DND-41 (cell line): ENCODE data around the gene TRIM45.

Source experiments
- ATAC-seq: fragments of 200-7000 bp; cut with Tn5 transposase; 3 replicates; pipeline ENCODE4 v1.9.1; 2021; ENCODE audit warnings: low read depth; ENCODE audit not compliant: insufficient read depth
- DNase-seq: peaks from one replicate; pipeline ENCODE4 v3.0.0-alpha.2; 2020
- H2AFZ ChIP-seq: 2 replicates; pipeline ENCODE4 v1.6.0; 2012; ENCODE audit warnings: low read depth, low read length
- H3K27ac ChIP-seq: 2 replicates; pipeline ENCODE4 v1.5.1; 2012; ENCODE audit warnings: low read length, inconsistent platforms
- H3K27me3 ChIP-seq: fragments of 200-600 bp; sonication (generic); 2 replicates; pipeline ENCODE4 v1.6.0; 2012; ENCODE audit warnings: low read length, mild to moderate bottlenecking, inconsistent platforms; ENCODE audit not compliant: insufficient read depth, poor library complexity
- H3K36me3 ChIP-seq: 2 replicates; pipeline ENCODE4 v1.5.1; 2012; ENCODE audit warnings: low read length, inconsistent platforms; ENCODE audit not compliant: insufficient read depth
- H3K4me1 ChIP-seq: 2 replicates; pipeline ENCODE4 v1.5.1; 2012; ENCODE audit warnings: mild to moderate bottlenecking, low read length; ENCODE audit not compliant: insufficient read depth
- H3K4me2 ChIP-seq: 2 replicates; pipeline ENCODE4 v1.6.0; 2012; ENCODE audit warnings: mild to moderate bottlenecking, moderate library complexity, low read length, inconsistent platforms; ENCODE audit not compliant: insufficient read depth
- H3K4me3 ChIP-seq, 2 experiments: fragments of 200-600 bp in 1 of 2; shearing (Covaris generic) in 1 of 2; 2 replicates each; pipeline ENCODE4 v1.5.1; 2012 to 2016; ENCODE audit warnings: inconsistent platforms in 2 of 2, low read length in 2 of 2, mild to moderate bottlenecking in 2 of 2, low read depth in 1 of 2, moderate library complexity in 1 of 2
- H3K79me2 ChIP-seq: 2 replicates; pipeline ENCODE4 v1.6.0; 2012; ENCODE audit warnings: low read length, inconsistent platforms; ENCODE audit not compliant: insufficient read depth
- H3K9ac ChIP-seq: 2 replicates; pipeline ENCODE4 v1.6.0; 2012; ENCODE audit warnings: low read depth, mild to moderate bottlenecking, inconsistent platforms, low read length, moderate library complexity
- H3K9me3 ChIP-seq: 2 replicates; pipeline ENCODE4 v1.5.1; 2012; ENCODE audit warnings: low read length, moderate library complexity, mild to moderate bottlenecking, inconsistent platforms; ENCODE audit not compliant: insufficient read depth, severe bottlenecking
- H4K20me1 ChIP-seq: 2 replicates; pipeline ENCODE4 v1.6.0; 2012; ENCODE audit warnings: low read length; ENCODE audit not compliant: insufficient read depth
- CTCF ChIP-seq: IDR thresholded peaks from 2 replicates; pipeline ENCODE4 v1.5.1; 2012; ENCODE audit warnings: borderline replicate concordance, low read length, moderate library complexity, mild to moderate bottlenecking; ENCODE audit not compliant: poor library complexity, severe bottlenecking; ENCODE audit errors: extremely low read depth
- EZH2 ChIP-seq: IDR thresholded peaks from 3 replicates; pipeline ENCODE4 v1.6.1; 2012; ENCODE audit warnings: borderline replicate concordance, low read depth, mild to moderate bottlenecking, moderate library complexity, low read length, inconsistent platforms; ENCODE audit not compliant: severe bottlenecking

TRIM45 gene

GRCh38 chr1:117143871-117144270 is 22.3 kb upstream of the TRIM45 start:
- H3K27ac ChIP-seq = no peak overlapping the region
- H2AFZ ChIP-seq = no peak overlapping the region
- no peak overlapping the region for H3K9ac ChIP-seq
- H3K9me3 ChIP-seq = no peaks in the 10 kb centered on the region
- H3K27me3 ChIP-seq = peaks cover 2% of the 10 kb centered on the region
- no peaks in the 10 kb centered on the region for H3K79me2 ChIP-seq
- no peaks in the 10 kb centered on the region for H3K4me1 ChIP-seq
- ATAC-seq (no peak), DNase-seq (no peak)
- no peaks in the 10 kb centered on the region for H3K36me3 ChIP-seq
- no peak overlapping the region for H3K4me2 ChIP-seq
- no peak overlapping the region for H3K4me3 ChIP-seq
- H4K20me1 ChIP-seq = no peaks in the 10 kb centered on the region
- no peak for TF ChIP-seq EZH2
- no peak for TF ChIP-seq CTCF

GRCh38 chr1:117143172-117143571 is 21.6 kb upstream of the TRIM45 start:
- ATAC-seq = no peak
- Histone ChIP-seq H3K79me2 (no peaks in the 10 kb centered on the region), H3K27me3 (peaks cover 3% of the 10 kb centered on the region), H2AFZ (no peak overlapping the region), H3K36me3 (no peaks in the 10 kb centered on the region), H3K9ac (no peak overlapping the region), H3K27ac (no peak overlapping the region), H3K4me2 (no peak overlapping the region), H3K9me3 (no peaks in the 10 kb centered on the region), H3K4me3 (no peak overlapping the region), H4K20me1 (no peaks in the 10 kb centered on the region), H3K4me1 (no peaks in the 10 kb centered on the region)
- DNase-seq = no peak
- TF ChIP-seq EZH2 (no peak), CTCF (no peak)

GRCh38 chr1:117142200-117142599 is 20.7 kb upstream of the TRIM45 start:
- no peak for ATAC-seq
- no peaks in the 10 kb centered on the region for H3K9me3 ChIP-seq
- no peak overlapping the region for H3K9ac ChIP-seq
- no peaks in the 10 kb centered on the region for H3K4me1 ChIP-seq
- H4K20me1 ChIP-seq = no peaks in the 10 kb centered on the region
- no peak overlapping the region for H2AFZ ChIP-seq
- H3K79me2 ChIP-seq = no peaks in the 10 kb centered on the region
- no peak for DNase-seq
- no peak overlapping the region for H3K27ac ChIP-seq
- H3K27me3 ChIP-seq = peaks cover 8% of the 10 kb centered on the region
- H3K4me2 ChIP-seq = no peak overlapping the region
- H3K36me3 ChIP-seq = no peaks in the 10 kb centered on the region
- TF ChIP-seq CTCF (no peak), EZH2 (no peak)
- no peak overlapping the region for H3K4me3 ChIP-seq

- no peak overlapping the region for H3K9ac ChIP-seq
- ATAC-seq = no peak
- no peak overlapping the region for H2AFZ ChIP-seq
These were observed 17.0 kb upstream of the TRIM45 start for GRCh38 chr1:117138561-117138960.

More at GRCh38 chr1:117138561-117138960, 17.0 kb upstream of the TRIM45 start:
- no peak for TF ChIP-seq CTCF
- no peak for TF ChIP-seq EZH2
- H3K9me3 ChIP-seq = no peaks in the 10 kb centered on the region
- no peaks in the 10 kb centered on the region for H3K4me1 ChIP-seq
- no peaks in the 10 kb centered on the region for H3K36me3 ChIP-seq
- H3K27me3 ChIP-seq = peaks cover 5% of the 10 kb centered on the region
- no peak overlapping the region for H3K4me2 ChIP-seq
- DNase-seq = no peak
- no peak overlapping the region for H3K27ac ChIP-seq
- H3K4me3 ChIP-seq = no peak overlapping the region
- H3K79me2 ChIP-seq = no peaks in the 10 kb centered on the region
- no peaks in the 10 kb centered on the region for H4K20me1 ChIP-seq
